HepG2 (cell line): ENCODE results near the gene SUSD3. TPM values are rescaled to one million over a fixed set of nuclear protein-coding genes. Genes with fewer than 3 reads are reported as not detected.

Source experiments
- HNRNPUL1 ChIP-seq: fragments of 200-400 bp; formaldehyde crosslinking; IDR thresholded peaks from 2 replicates; pipeline ENCODE4 v1.6.1; 2017; ENCODE audit warnings: low read depth, mild to moderate bottlenecking, low read length, moderate library complexity
- REXO4 ChIP-seq: sonication (generic); formaldehyde crosslinking; IDR thresholded peaks from 2 replicates; pipeline ENCODE4 v1.8.0; 2022; ENCODE audit warnings: missing genetic modification reagents, mild to moderate bottlenecking, borderline replicate concordance
- TGIF2 ChIP-seq: IDR thresholded peaks from 2 replicates; pipeline ENCODE4 v1.6.1; 2016; ENCODE audit warnings: control low read depth, missing compliant biosample characterization
- WIZ ChIP-seq: sonication (generic); formaldehyde crosslinking; IDR thresholded peaks from 2 replicates; pipeline ENCODE4 v1.5.1; 2020; ENCODE audit warnings: mild to moderate bottlenecking, missing genetic modification reagents
- ZBTB7B ChIP-seq: sonication (generic); formaldehyde crosslinking; IDR thresholded peaks from 2 replicates; pipeline ENCODE4 v1.4.0; 2020; ENCODE audit warnings: missing genetic modification reagents
- ZNF138 ChIP-seq: sonication (generic); formaldehyde crosslinking; IDR thresholded peaks from 2 replicates; pipeline ENCODE4 v1.5.0; 2020; ENCODE audit warnings: mild to moderate bottlenecking, low read depth, missing genetic modification reagents
- ZNF383 ChIP-seq: sonication (generic); formaldehyde crosslinking; IDR thresholded peaks from 2 replicates; pipeline ENCODE4 v1.4.0; 2020; ENCODE audit warnings: missing genetic modification reagents, mild to moderate bottlenecking, borderline replicate concordance
- ZNF761 ChIP-seq: sonication (generic); formaldehyde crosslinking; conservative IDR thresholded peaks from 2 replicates; pipeline ENCODE4 v1.4.0; 2020; ENCODE audit warnings: mild to moderate bottlenecking, missing genetic modification reagents
- ZSCAN20 ChIP-seq: sonication (generic); formaldehyde crosslinking; IDR thresholded peaks from 2 replicates; pipeline ENCODE4 v1.4.0; 2020; ENCODE audit warnings: missing genetic modification reagents, mild to moderate bottlenecking, borderline replicate concordance
- polyA plus RNA-seq, 8 experiments: library from polyadenylated mRNA; depleted of rRNA in 3 of 8; stranded (reverse) in 7 of 8; unstranded in 1 of 8; fragments of >200 nt; fragmentation: Illumina TruSeq in 4 of 8; extraction: Trizol in 4 of 8; gene quantifications; 2 replicates each; pipeline versions ENCODE4 v1.2.1 to v1.2.3, GENCODE V29; 2011 to 2016; ENCODE audit warnings: low read depth in 4 of 8, missing spikeins in 1 of 8, mixed read lengths in 1 of 8; ENCODE audit not compliant: insufficient read depth in 1 of 8
- total RNA-seq, 5 experiments: library from RNA; depleted of rRNA; stranded (reverse); fragments of >200 nt; fragmentation: Illumina TruSeq; extraction: Trizol; gene quantifications; 2 replicates each; pipeline ENCODE4 v1.2.3, GENCODE V29; 2016; ENCODE audit warnings: low read depth in 1 of 5
- TF ChIP-seq, protein P1 (sequence below): sonication (generic); formaldehyde crosslinking; IDR thresholded peaks from 2 replicates; pipeline ENCODE4 v1.5.1; 2020; ENCODE audit warnings: mild to moderate bottlenecking, missing genetic modification reagents, moderate library complexity
- TF ChIP-seq, protein P2 (sequence below): sonication (generic); formaldehyde crosslinking; IDR thresholded peaks from 2 replicates; pipeline ENCODE4 v1.4.0; 2020; ENCODE audit warnings: mild to moderate bottlenecking, missing genetic modification reagents, borderline replicate concordance
- TF ChIP-seq, protein P3 (sequence below): sonication (generic); formaldehyde crosslinking; IDR thresholded peaks from 2 replicates; pipeline ENCODE4 v1.4.0; 2020; ENCODE audit warnings: low read depth, missing genetic modification reagents

SUSD3 gene
- total and polyA plus RNA-seq, 2 of the 13 experiments (the other 11 are each of a cell fraction or from before 2014, with no cell fraction given) = 7.0 to 9.1 TPM

DNA sequence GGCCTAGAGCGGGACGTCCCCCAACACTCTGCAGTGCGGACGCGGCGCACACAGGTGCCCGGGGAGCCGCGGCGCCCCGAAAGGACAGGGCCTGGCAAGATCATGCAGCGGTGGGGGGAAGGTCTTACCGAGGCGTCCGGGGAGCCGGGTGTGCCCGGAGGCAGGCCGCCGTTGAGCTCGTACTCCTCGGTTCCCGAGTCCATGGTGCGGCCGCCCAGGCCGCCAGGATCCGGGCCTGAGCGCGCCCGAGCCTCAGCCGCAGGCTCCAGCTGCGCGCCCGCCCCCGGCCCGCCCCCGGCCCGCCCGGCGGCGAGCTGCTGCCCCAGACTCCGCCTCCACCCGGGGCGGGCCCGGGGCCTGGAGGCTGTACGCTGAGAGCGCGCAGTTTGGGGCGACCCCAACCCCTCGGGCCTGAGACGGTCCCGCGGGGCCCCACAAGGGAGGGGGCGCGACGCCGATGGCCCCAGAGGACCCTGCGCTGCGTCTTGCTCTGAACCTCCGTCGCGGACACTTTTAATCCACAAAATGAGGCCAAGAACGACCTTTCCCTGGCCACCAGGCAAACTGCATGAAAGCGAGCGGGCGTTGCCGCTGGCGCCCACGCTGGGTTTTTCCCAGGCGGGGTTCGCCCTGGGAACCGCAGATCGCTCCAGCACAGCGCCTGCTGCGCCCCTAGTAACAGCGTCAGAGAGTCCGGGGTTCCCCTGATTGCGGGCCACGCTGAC is 75.7 kb downstream of the SUSD3 start, which contains the start of gene NINJ1 (continued):
- TF ChIP-seq REXO4 (CRISPR knock-in tag) = no peak
- TF ChIP-seq TGIF2 (CRISPR knock-in tag) = no peak
- no peak; the same call in 1 of the 2 replicates for TF ChIP-seq ZBTB7B (CRISPR knock-in tag)
- no peak for TF ChIP-seq ZNF138 (CRISPR knock-in tag)
- TF ChIP-seq ZNF761 (CRISPR knock-in tag) = 0 out of 2 replicates have a peak, but pooled peaks have one; percentile 55
- TF ChIP-seq, protein P1, sequence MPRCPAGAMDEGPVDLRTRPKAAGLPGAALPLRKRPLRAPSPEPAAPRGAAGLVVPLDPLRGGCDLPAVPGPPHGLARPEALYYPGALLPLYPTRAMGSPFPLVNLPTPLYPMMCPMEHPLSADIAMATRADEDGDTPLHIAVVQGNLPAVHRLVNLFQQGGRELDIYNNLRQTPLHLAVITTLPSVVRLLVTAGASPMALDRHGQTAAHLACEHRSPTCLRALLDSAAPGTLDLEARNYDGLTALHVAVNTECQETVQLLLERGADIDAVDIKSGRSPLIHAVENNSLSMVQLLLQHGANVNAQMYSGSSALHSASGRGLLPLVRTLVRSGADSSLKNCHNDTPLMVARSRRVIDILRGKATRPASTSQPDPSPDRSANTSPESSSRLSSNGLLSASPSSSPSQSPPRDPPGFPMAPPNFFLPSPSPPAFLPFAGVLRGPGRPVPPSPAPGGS = no peak; the same call in none of the 2 replicates
- no peak for TF ChIP-seq HNRNPUL1
- peak; percentile 76; the same call in 1 of the 2 replicates for TF ChIP-seq WIZ (CRISPR knock-in tag)
- TF ChIP-seq, protein P2, sequence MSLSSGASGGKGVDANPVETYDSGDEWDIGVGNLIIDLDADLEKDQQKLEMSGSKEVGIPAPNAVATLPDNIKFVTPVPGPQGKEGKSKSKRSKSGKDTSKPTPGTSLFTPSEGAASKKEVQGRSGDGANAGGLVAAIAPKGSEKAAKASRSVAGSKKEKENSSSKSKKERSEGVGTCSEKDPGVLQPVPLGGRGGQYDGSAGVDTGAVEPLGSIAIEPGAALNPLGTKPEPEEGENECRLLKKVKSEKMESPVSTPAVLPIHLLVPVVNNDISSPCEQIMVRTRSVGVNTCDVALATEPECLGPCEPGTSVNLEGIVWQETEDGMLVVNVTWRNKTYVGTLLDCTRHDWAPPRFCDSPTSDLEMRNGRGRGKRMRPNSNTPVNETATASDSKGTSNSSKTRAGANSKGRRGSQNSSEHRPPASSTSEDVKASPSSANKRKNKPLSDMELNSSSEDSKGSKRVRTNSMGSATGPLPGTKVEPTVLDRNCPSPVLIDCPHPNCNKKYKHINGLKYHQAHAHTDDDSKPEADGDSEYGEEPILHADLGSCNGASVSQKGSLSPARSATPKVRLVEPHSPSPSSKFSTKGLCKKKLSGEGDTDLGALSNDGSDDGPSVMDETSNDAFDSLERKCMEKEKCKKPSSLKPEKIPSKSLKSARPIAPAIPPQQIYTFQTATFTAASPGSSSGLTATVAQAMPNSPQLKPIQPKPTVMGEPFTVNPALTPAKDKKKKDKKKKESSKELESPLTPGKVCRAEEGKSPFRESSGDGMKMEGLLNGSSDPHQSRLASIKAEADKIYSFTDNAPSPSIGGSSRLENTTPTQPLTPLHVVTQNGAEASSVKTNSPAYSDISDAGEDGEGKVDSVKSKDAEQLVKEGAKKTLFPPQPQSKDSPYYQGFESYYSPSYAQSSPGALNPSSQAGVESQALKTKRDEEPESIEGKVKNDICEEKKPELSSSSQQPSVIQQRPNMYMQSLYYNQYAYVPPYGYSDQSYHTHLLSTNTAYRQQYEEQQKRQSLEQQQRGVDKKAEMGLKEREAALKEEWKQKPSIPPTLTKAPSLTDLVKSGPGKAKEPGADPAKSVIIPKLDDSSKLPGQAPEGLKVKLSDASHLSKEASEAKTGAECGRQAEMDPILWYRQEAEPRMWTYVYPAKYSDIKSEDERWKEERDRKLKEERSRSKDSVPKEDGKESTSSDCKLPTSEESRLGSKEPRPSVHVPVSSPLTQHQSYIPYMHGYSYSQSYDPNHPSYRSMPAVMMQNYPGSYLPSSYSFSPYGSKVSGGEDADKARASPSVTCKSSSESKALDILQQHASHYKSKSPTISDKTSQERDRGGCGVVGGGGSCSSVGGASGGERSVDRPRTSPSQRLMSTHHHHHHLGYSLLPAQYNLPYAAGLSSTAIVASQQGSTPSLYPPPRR (CRISPR knock-in tag) = peak; percentile 6
- no peak for TF ChIP-seq ZNF383 (CRISPR knock-in tag)
- TF ChIP-seq, protein P3, sequence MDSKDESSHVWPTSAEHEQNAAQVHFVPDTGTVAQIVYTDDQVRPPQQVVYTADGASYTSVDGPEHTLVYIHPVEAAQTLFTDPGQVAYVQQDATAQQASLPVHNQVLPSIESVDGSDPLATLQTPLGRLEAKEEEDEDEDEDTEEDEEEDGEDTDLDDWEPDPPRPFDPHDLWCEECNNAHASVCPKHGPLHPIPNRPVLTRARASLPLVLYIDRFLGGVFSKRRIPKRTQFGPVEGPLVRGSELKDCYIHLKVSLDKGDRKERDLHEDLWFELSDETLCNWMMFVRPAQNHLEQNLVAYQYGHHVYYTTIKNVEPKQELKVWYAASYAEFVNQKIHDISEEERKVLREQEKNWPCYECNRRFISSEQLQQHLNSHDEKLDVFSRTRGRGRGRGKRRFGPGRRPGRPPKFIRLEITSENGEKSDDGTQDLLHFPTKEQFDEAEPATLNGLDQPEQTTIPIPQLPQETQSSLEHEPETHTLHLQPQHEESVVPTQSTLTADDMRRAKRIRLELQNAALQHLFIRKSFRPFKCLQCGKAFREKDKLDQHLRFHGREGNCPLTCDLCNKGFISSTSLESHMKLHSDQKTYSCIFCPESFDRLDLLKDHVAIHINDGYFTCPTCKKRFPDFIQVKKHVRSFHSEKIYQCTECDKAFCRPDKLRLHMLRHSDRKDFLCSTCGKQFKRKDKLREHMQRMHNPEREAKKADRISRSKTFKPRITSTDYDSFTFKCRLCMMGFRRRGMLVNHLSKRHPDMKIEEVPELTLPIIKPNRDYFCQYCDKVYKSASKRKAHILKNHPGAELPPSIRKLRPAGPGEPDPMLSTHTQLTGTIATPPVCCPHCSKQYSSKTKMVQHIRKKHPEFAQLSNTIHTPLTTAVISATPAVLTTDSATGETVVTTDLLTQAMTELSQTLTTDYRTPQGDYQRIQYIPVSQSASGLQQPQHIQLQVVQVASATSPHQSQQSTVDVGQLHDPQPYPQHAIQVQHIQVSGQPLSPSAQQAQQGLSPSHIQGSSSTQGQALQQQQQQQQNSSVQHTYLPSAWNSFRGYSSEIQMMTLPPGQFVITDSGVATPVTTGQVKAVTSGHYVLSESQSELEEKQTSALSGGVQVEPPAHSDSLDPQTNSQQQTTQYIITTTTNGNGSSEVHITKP = peak; percentile 18; the same call in 1 of the 2 replicates
- no peak for TF ChIP-seq ZSCAN20 (CRISPR knock-in tag)
